ENCODE measurements around the gene NOL11.

The NOL11 gene

GRCh38 chr17:67717624-67718324 is at the start of gene NOL11:
NOL11 (plus strand) TSS chr17:67717936; CDS start chr17:67717948, 12 bp downstream.
- intact Hi-C loops (cut with DNase I), result loop anchor here (5.0 kb wide), 2 partner anchors 110 to 350 kb away; partner anchors contain the start of genes BPTF and PSMD12
- DNase-seq, result peak; percentile 99 to 100 (median 100)

DNA sequence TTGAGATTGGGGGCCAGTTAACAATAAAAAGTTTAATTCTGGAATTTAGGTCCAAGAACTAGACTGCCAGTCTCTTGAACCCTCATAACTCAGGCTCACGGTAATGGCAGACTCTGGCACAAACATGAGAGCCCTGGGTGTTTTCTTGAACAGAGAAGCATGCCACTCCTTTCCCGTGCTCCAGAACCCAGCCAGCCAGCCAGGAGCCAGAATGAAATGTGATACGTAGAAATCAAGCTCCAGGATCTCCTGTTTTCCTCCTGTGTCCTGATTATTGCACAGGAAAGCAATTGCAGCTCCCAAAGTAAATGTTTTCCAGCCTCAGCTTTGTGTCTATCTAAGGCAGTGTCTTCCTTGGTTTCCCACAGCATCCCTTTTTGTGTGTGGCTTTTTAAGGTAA is 46.2 kb upstream of the NOL11 start:
- no peak for DNase-seq
- intact Hi-C loops (cut with DNase I), result no loop called here

DNA sequence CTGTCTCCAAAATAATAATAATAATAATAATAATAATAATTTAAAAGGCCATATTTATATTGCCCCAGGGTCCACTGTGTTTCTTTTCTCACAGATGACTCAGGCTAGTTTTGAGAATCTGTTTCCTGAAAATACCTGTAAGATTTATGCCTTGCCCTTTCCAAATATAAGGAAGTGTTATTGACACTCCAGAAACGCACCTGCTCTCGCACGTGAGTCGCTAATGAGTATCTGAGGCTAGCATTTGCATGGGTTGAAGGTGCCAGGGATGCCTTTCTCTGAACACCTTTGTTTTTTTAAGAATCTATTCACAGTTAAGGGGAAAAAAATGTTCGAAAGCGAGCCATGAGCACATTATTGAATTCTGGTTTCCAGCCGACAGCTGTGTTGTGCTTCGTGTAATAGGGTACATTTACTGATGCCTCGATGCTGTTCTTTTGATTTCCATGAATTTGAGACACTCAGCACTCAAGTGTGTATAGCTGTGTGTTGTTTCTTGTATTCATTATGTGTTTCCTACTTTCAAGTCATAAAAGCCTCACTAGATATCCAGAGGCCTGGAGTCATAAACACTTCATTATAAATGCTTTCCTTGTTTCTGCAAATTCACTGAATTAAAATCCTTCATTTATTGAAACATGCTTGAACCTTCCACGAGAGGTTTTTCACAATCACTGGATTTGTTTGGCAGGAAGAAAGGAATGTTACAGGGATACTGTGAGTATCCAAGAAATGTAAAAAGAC is 45.0 kb upstream of the NOL11 start:
- intact Hi-C loops (cut with DNase I), result no loop called here
- DNase-seq, result no peak

- intact Hi-C loops (cut with DNase I), result no loop called here
- DNase-seq, result no peak
These were observed 42.3 kb upstream of the NOL11 start for GRCh38 chr17:67675481-67675880.

DNA sequence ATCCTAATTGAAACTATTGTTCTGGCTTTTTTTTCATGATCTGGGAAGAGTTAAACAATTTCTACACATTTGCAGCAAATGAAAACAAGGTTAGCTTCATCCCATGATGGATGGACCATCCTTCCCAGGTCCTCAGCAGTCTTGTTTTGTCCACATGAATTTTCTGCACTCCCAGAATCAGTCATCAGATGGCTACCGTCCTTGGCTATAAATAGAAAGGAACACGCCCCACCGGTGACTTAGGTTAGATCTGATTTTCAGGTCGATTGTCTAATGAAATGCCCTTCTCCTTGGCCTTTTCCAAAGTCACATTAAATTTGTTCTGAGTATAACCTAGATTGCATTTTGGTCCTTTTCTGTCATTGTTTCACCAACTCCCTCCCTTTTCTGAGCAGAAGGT is 41.4 kb upstream of the NOL11 start:
- intact Hi-C loops (cut with DNase I), result no loop called here
- DNase-seq, result no peak

DNA sequence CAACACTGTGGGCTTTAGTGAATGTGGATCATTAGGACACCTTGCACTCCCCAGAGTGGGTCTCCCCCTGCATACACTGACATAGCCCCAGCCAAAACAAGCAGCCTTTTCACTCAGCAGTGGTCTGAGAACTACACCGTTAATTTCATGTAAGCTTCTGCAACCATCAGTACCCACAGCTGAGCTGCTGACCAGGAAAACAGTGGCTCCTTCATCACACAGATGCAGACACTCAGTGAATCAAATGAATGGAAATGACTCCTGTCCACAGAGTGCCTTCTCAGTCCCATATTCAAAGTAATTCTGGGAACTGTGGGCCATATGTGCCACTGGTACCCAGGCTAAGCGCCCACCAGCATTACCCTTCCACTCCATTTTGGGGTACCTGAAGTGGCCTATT is 39.3 kb upstream of the NOL11 start:
- intact Hi-C loops (cut with DNase I), result no loop called here
- DNase-seq, result peak in 2 of 42 donors; percentile 13 to 17

DNA sequence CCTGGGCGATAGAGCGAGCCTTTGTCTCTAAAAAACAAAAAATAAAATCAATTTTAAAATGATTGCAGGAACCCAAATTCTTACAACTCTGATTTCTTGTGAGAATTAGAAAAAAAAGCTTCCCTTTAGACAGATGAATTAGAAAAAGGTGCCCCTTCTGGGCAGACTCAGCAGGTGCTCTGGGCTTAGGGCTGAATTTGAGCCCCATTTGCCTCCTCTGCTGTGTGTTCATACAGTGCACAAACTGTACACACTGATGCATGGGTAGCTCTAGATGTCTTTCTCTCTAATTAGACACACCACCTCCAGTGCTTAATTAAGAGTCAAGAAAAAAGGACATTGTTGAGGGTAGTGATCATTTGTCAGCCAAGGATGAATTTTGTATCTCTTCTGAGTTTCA is 38.5 kb upstream of the NOL11 start:
- no peak for DNase-seq
- intact Hi-C loops (cut with DNase I), result no loop called here

DNA sequence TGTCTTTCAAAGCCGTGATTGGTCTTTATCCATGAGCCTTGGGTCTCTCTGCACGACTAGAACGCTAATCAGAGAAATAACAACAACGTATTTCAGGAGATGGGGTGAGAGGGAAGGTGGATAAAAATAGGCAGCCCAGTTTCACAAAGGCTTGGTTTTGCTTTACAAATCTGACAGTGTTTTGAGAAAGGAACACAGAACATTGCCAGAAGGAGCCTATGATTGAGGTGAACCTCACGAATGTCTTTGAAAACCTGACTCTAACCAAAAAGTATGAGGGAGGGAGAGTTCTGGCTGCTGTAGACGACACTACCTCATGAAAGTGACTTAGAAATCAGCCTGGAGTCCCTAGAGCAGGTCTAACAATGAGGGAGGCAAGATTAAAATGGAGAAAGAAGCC is 38.0 kb upstream of the NOL11 start:
- intact Hi-C loops (cut with DNase I), result no loop called here
- no peak for DNase-seq

DNA sequence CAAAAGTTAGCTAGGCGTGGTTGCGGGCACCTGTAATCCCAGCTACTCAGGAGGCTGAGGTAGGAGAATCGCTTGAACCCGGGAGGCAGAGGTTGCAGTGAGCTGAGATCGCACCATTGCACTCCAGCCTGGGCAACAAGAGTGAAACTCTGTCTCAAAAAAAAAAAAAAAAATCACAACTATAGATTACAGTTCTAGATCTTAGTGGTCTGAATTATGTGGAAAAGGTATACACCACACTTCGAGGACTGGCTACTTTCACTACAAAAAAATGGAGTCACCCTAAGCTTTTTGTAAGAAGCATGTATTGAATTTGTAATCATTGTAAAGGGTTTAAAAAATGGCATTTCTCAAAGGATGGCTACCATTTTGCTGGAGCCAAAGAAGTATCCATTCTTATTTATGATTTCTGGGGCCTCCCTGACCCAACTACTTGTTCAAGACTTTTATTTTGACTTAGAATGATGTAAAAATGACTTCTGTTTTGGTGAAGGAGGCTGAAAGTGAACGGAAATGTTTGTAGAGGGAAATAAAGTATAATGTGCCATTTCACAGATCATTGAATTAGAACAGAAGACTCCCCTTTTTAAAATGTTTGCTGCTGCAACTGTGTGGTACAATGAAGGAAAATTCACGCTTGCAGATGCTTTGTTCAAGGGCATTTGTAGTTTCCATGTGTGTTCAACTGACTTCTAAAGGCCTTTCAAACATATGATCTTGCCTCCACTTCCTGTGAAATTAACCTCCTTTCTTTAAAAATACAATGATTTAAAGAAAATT is 37.1 kb upstream of the NOL11 start:
- intact Hi-C loops (cut with DNase I), result no loop called here
- no peak for DNase-seq

GRCh38 chr17:67682196-67682595 is 35.5 kb upstream of the NOL11 start:
- intact Hi-C loops (cut with DNase I), result no loop called here
- no peak for DNase-seq

DNA sequence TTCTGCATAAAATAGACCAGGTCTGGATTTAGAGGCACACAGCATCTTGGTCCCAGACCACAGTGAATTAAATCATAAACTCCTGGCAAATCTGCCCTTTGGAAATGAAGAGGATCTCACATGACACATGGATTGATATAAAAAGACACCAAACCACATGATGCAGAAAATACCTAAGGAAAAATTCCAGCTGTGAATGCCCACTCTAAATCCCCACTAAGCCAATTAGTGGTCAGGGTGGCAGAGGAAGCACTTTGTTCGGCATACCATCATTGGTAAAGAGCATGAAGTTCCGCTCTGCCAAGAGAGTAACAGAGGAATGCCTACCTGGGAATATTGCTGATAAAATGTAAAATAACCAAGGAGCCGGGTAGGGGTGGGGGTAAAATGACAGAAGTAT is 32.4 kb upstream of the NOL11 start:
- DNase-seq, result no peak
- intact Hi-C loops (cut with DNase I), result no loop called here

DNA sequence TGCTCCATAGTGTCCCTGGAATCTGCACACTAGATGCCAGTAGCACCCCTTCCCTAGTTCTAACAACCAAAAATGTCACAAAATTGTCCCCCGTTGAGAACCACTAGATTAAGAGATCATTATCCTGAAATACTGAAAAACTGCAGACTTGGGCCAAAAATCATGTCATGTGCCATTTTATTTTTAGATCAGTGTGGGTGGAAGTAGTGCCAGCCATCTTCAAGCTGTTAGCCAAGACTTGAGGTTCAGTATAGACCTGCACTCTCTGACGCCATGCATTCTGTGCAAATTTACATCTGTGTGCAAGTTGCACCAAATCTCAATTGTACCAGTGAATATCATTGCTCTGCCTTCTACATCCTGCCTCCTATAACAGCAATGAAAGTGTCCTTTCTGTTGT is 31.5 kb upstream of the NOL11 start:
- no peak for DNase-seq
- intact Hi-C loops (cut with DNase I), result no loop called here

DNA sequence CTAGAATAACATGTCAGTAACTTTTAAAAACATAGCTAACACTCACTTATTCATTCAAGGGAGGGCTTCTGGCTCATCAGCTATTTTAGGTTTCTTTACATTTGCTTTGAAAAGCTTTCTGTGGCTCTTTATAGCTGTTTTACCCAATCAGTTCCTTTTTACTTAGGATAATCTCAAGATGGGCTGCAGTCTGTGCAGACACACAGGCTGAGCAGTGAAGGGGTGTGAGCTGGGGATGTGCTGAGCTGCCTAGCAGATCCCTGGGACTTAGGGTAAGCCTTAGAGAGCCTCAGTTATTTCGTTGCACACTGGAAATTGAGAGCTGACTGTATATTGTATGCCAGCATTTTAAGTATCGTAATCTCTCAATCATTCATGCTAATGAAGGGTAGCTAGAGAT is 30.2 kb upstream of the NOL11 start:
- DNase-seq, result no peak
- intact Hi-C loops (cut with DNase I), result no loop called here

DNA sequence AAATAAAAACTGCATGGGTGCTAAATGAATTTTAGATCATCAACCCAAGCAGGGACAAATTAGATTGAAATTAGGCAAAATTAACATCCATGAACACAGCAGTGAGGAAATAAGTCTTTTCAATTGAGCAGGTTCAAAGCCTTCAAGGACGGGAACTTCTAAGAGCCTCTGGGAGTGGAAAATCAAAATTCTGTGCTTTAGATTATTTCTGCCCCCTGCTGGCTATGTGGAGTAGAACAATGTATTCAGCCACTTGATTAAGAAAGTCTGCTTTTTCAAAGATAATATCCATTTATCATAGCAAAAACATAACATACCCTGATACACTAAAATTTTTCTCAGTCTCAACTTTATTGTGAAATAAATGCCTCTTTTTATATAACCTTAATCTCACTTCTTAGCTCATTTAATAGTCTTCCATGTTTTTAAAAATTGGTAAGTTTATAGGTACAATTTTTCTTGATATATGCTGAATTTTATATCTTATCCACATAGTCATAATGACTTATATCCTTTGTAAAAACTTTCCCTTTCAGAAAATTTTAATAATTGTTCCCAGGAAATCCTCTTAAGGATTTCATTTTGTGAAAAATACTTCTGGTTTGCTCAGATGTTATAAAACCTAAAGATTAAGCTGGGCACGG is 28.1 kb upstream of the NOL11 start:
- DNase-seq, result peak in 27 of 42 donors; percentile 19 to 85 (median 57)
- intact Hi-C loops (cut with DNase I), result no loop called here

GRCh38 chr17:67693811-67694210 is 23.9 kb upstream of the NOL11 start:
- intact Hi-C loops (cut with DNase I), result no loop called here
- DNase-seq, result no peak

- intact Hi-C loops (cut with DNase I), result no loop called here
- DNase-seq, result no peak
These were observed 21.4 kb upstream of the NOL11 start for GRCh38 chr17:67696347-67696746.

GRCh38 chr17:67696853-67697498 is 20.8 kb upstream of the NOL11 start:
- intact Hi-C loops (cut with DNase I), result no loop called here
- DNase-seq, result no peak

GRCh38 chr17:67700037-67700724 is 17.6 kb upstream of the NOL11 start:
- intact Hi-C loops (cut with DNase I), result no loop called here
- DNase-seq, result no peak

- DNase-seq, result no peak
- intact Hi-C loops (cut with DNase I), result no loop called here
These were observed 17.0 kb upstream of the NOL11 start for GRCh38 chr17:67700725-67701119.
